PC-3 (cell line): ENCODE data around the gene SPPL2B.

ENCODE experiments used
- EZH2 ChIP-seq: fragments of 300-600 bp; sonication (generic); IDR thresholded peaks from one replicate; pipeline ENCODE4 v1.6.1; 2017; ENCODE audit warnings: antibody characterized with exemption, mild to moderate bottlenecking, low read length; ENCODE audit not compliant: unreplicated experiment
- EZH2phosphoT487 ChIP-seq: fragments of 300-600 bp; sonication (generic); IDR thresholded peaks from 2 replicates; pipeline ENCODE4 v1.6.1; 2018; ENCODE audit warnings: mild to moderate bottlenecking, antibody characterized with exemption, low read length, borderline replicate concordance
- TF ChIP-seq, protein P1 (sequence below): fragments of 300-600 bp; sonication (generic); conservative IDR thresholded peaks from 2 replicates; pipeline ENCODE4 v1.5.1; 2017; ENCODE audit warnings: antibody characterized with exemption, low read depth, mild to moderate bottlenecking, low read length

DNA sequence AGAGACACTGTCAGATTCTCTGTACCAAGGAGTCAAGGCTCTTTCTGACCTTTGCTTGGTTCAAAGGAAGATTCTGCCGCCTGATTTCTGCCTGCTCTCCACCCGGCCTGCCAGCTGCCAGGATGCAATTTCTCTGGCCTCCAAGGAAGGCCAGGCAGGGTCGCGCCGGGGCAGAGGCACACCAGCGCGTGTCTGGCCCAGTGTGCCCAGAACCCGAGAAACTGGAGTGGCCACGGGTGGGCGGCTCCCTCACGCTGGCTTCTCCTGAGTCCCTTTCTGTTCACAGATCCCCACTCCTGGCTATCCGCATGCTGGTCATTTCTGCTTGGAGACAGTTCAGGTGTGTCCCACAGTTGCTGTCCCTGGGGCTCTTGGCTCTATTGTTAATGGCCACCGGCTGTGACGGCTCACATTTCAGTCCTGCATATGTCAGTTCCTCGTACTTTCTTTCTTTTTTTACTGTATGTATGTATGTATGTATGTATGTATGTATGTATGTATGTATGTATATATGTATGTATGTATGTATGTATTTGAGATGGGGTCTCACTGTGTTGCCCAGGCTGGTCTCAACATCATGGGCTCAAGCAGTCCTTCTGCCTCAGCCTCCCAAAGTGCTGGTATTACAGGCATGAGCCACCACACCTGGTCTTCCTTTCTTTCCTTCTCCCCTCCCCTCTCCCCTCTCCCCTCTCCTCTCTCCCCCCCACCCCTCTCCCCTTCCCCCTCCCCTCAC is 48.5 kb downstream of the SPPL2B start:
- TF ChIP-seq, protein P1, sequence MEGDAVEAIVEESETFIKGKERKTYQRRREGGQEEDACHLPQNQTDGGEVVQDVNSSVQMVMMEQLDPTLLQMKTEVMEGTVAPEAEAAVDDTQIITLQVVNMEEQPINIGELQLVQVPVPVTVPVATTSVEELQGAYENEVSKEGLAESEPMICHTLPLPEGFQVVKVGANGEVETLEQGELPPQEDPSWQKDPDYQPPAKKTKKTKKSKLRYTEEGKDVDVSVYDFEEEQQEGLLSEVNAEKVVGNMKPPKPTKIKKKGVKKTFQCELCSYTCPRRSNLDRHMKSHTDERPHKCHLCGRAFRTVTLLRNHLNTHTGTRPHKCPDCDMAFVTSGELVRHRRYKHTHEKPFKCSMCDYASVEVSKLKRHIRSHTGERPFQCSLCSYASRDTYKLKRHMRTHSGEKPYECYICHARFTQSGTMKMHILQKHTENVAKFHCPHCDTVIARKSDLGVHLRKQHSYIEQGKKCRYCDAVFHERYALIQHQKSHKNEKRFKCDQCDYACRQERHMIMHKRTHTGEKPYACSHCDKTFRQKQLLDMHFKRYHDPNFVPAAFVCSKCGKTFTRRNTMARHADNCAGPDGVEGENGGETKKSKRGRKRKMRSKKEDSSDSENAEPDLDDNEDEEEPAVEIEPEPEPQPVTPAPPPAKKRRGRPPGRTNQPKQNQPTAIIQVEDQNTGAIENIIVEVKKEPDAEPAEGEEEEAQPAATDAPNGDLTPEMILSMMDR, result no peak
- TF ChIP-seq EZH2 (no peak), EZH2phosphoT487 (no peak)
